Common myeloid progenitor, CD34-positive (primary cell): ENCODE results near the gene LCN6.
"Not testable (repeated sequence)": the region's sequence is repeated elsewhere in the genome, so short reads cannot be mapped to it uniquely, and the experiment has no call there.

Experiments used
- CTCF ChIA-PET: fragments of 350-600 bp; sonication (Branson Sonifier 250); formaldehyde crosslinking; loops from one replicate; lab custom pipeline; 2021; ENCODE audit warnings: antibody characterized with exemption; lab: Charles Lee
- POLR2A ChIA-PET: fragments of 350-600 bp; sonication (Branson Sonifier 250); formaldehyde crosslinking; loops from one replicate; lab custom pipeline; 2021; ENCODE audit warnings: antibody characterized with exemption; lab: Charles Lee
- DNase-seq, 3 donors: peaks; one replicate each; pipeline versions ENCODE4 v3.0.0 to v3.0.0-alpha.2; 2013
- H3K27ac ChIP-seq, 2 experiments: 1 replicate in 1 of 2; 2 replicates in 1 of 2; pipeline ENCODE4 v1.7.0; 2013; ENCODE audit warnings: inconsistent platforms in 2 of 2, low read length in 2 of 2, mild to moderate bottlenecking in 2 of 2, low read depth in 1 of 2, moderate library complexity in 1 of 2; ENCODE audit not compliant: severe bottlenecking in 2 of 2, insufficient read depth in 1 of 2, poor library complexity in 1 of 2
- H3K27me3 ChIP-seq, 5 experiments: replicated peaks in 2 of 5; 1 replicate in 3 of 5; 2 replicates in 2 of 5; pipeline versions ENCODE4 v1.6.1 to v1.7.0; 2013; ENCODE audit warnings: low read length in 4 of 5, mild to moderate bottlenecking in 2 of 5, moderate library complexity in 2 of 5, inconsistent platforms in 1 of 5; ENCODE audit not compliant: insufficient read depth in 5 of 5, control insufficient read depth in 4 of 5
- H3K36me3 ChIP-seq, 4 experiments: 1 replicate in 2 of 4; 2 replicates in 2 of 4; pipeline versions ENCODE4 v1.6.1 to v1.7.0; 2013; ENCODE audit warnings: low read length in 3 of 4, control low read depth in 1 of 4, mild to moderate bottlenecking in 1 of 4; ENCODE audit not compliant: control insufficient read depth in 4 of 4, insufficient read depth in 4 of 4
- H3K4me1 ChIP-seq, 4 experiments: 1 replicate in 3 of 4; 2 replicates in 1 of 4; pipeline versions ENCODE4 v1.6.1 to v1.7.1; 2013; ENCODE audit warnings: low read length in 3 of 4, mild to moderate bottlenecking in 3 of 4, control low read depth in 1 of 4, inconsistent platforms in 1 of 4, moderate library complexity in 1 of 4; ENCODE audit not compliant: control insufficient read depth in 4 of 4, insufficient read depth in 4 of 4; ENCODE audit errors: control extremely low read depth in 1 of 4
- H3K4me3 ChIP-seq, 7 experiments: 1 replicate in 4 of 7; 2 replicates in 3 of 7; pipeline versions ENCODE4 v1.5.1 to v1.7.0; 2013; ENCODE audit warnings: mild to moderate bottlenecking in 7 of 7, low read length in 6 of 7, moderate library complexity in 6 of 7, inconsistent platforms in 2 of 7, low read depth in 2 of 7, control low read depth in 1 of 7; ENCODE audit not compliant: insufficient read depth in 4 of 7, control insufficient read depth in 1 of 7; ENCODE audit errors: extremely low read depth in 1 of 7
- H3K9me3 ChIP-seq, 5 experiments: 1 replicate in 4 of 5; 2 replicates in 1 of 5; pipeline versions ENCODE4 v1.6.1 to v1.7.1; 2013; ENCODE audit warnings: low read length in 4 of 5, mild to moderate bottlenecking in 2 of 5, inconsistent platforms in 1 of 5, low read depth in 1 of 5, moderate library complexity in 1 of 5; ENCODE audit not compliant: control insufficient read depth in 4 of 5, insufficient read depth in 2 of 5; ENCODE audit errors: control extremely low read depth in 1 of 5
- WGBS: methylation state at CpG from one replicate; pipeline ENCODE4 v1.1.5; 2013; ENCODE audit not compliant: insufficient coverage; 5-methylcytosine and 5-hydroxymethylcytosine counted together

The LCN6 gene

DNA sequence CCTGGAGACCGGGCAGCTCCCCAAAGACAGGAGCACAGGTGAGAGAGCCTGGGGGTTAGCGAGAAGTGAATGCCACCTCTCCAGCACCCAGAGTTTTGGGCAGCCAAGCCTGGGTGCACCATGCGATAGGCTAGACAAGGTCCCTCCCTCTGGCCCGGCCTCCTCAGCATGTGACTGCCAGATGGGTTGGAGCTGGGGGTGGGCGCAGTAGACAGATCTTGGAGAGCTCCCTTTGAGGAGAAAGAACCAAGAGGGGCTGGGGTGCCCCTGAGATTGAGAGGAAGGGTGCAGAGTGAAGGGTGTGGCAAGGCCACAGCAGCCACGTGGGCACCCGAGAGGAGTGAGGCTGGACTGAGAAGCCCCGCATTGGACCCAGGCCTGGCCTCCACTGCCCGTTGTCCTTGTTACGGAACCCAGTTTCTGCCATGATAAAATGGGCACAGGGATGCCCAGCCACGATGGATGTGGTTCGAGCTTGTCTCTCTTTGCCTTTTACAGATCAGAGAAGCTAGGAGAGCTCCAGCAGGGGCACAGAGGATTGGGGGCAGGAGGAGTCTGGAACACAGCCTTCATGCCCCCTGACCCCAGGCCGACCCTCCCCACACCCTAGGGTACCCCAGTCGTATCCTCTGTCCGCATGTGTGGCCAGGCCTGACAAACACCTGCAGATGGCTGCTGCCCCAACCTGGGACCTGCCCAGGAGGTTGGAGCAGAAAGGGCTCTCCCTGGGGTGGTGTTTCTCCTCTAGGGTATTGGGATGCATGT lies 44.2 kb upstream of the LCN6 start:
- 83% methylated on average over 10 of the region's 15 CpGs for WGBS
- CTCF ChIA-PET: interaction anchor here (0.6 to 2.1 kb wide), 11 partner anchors 8 to 244 kb away, joined by 3 to 14 read pairs (median 3); partner anchors contain the start of gene RABL6
- Histone ChIP-seq H3K4me1 (peaks cover 0 to 38% (median 23%) of the 10 kb centered on the region in 4 experiments), H3K27me3 (peaks cover 0 to 11% (median 2%) of the 10 kb centered on the region in 5 experiments), H3K9me3 (no peaks in the 10 kb centered on the region), H3K36me3 (peaks cover 0 to 17% (median 4%) of the 10 kb centered on the region in 4 experiments), H3K4me3 (peak overlapping the region in 6 of 7 experiments; percentile 16 to 91 (median 78)), H3K27ac (peak overlapping the region in 1 of 2 experiments; percentile 83)
- POLR2A ChIA-PET: no interaction called here
- peak in 1 of 3 donors; percentile 21 for DNase-seq

DNA sequence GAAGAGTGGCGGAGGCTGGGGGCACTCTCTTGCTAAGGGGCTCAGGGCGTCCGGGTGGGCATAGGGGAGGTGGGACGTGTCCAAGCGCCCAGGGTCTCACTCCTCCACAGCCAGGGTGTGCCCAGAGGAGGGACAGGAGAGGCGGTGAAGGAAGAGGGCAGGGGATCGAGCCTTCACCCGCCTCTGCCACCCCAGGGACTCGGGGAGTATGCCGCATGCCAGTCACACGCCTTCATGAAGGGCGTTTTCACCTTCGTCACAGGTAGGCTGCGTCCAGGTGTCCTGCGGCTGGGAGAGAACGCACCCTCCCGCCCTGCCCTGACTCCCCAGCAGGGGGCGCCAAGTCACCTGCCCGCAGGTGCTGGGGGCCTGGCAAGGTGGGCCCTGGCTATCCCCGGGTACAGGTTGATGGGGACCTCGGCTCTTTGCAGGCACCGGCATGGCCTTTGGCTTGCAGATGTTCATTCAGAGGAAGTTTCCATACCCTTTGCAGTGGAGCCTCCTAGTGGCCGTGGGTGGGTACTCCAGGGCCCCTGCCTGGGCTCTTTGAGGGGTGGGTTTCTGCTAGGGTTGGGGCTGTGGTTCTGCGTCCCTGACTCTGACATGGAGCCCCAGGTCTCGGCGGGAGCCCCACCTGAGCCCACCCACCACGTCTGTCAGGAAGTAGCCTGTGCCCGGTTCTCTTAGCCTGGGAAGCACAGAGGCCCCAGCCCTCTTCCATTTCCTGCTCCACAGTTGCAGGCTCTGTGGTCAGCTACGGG lies 43.4 kb upstream of the LCN6 start:
- Histone ChIP-seq H3K9me3 (no peaks in the 10 kb centered on the region), H3K36me3 (peaks cover 0 to 17% (median 4%) of the 10 kb centered on the region in 4 experiments), H3K27me3 (peaks cover 0 to 6% (median 0%) of the 10 kb centered on the region in 5 experiments), H3K27ac (peak overlapping the region in 1 of 2 experiments; percentile 83), H3K4me1 (peaks cover 0 to 40% (median 24%) of the 10 kb centered on the region in 4 experiments), H3K4me3 (peak overlapping the region; percentile 45 to 91 (median 76))
- peak; percentile 36 to 67 (median 65) for DNase-seq
- CTCF ChIA-PET: interaction anchor here (0.9 to 2.1 kb wide), 9 partner anchors 9 to 245 kb away, joined by 3 to 14 read pairs (median 3); partner anchors contain the start of gene RABL6
- POLR2A ChIA-PET: no interaction called here
- 0% methylated on average over 28 of the region's 29 CpGs for WGBS

DNA sequence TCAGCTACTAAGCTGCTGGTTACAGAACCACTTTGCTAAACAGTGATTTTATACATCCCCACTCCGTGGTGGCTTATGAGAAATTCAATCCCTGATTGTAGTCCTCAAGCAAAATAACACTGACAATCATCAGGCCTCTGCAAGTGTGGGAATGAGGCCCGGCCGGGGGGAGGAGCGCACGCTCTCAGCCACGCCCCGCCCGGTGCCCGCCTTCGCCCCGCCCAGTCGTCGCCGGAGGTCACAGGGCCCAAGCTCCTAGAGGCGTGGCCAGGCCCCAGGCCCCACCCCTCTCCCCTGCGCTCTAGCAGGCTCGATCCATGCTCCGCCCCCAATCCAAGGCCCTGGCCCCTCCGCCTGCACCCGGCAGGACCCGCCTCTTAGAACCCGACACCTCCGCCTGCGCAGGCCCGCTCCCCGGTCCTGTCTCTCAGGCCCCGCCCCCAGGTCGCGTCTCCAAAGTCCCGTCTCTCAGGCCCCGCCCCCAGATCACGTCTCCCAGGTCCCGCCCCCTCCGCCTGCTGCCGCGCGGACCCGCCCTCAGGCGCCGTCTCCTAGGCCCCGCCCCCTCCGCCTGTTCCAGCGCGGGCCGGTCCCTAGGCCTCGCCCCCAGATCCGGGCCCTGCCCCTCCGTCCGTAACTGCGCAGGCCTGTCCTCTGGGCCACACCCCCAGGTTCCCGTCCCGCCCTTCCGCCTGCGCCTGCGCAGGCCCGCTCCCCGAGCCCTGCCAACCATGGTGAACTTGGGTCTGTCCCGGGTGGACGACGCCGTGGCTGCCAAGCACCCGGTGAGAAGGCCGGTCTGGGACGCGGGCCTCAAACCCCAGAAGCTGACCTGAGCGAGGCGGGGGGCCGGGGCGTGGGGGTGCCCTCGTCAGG lies 42.6 kb upstream of the LCN6 start, which contains the start of gene TMEM141:
Gene TMEM141 (plus strand): TSS at position 705 of the 876 bp plus-strand sequence. CDS start 27 bp downstream, at position 732.
- ChIA-PET POLR2A (interaction anchor here (0.7 kb wide), 1 partner anchor 220 kb away, joined by 3 read pairs; no protein-coding TSS in a partner anchor), CTCF (interaction anchor here (0.8 kb wide), 1 partner anchor 9 kb away, joined by 3 read pairs; no protein-coding TSS in a partner anchor)
- WGBS: 0% methylated on average over 51 of the region's 70 CpGs
- Histone ChIP-seq H3K4me1 (peaks cover 0 to 40% (median 24%) of the 10 kb centered on the region in 4 experiments), H3K27me3 (peaks cover 0 to under 1% (median 0%) of the 10 kb centered on the region in 5 experiments), H3K9me3 (no peaks in the 10 kb centered on the region), H3K36me3 (peaks cover 0 to 17% (median 4%) of the 10 kb centered on the region in 4 experiments), H3K4me3 (peak within 1 kb of the TSS; percentile 45 to 91 (median 76)), H3K27ac (peak within 1 kb of the TSS in 1 of 2 experiments; percentile 83)
- peak; percentile 98 to 99 (median 99) for DNase-seq

DNA sequence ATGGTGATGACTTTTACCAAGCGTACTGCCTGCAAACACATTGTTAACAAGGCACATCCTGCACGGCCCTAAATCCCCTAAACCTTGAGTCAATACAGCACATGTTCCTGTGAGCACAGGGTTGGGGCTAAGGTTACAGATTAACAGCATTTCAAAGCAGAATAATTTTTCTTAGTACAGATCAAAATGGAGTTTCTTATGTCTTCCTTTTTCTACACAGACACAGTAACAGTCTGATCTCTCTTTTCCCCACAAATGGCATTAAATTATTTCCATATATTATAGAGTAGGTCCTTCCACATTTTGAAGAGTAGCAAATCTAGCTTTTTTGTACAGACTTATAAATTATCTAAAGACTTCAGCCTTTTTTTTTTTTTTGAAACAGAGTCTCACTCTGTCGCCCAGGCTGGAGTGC lies 41.2 kb upstream of the LCN6 start:
- H3K27ac ChIP-seq: peak overlapping the region in 1 of 2 experiments; percentile 60
- 86% methylated on average over 3 of the region's 3 CpGs for WGBS
- peaks cover 0 to 43% (median 24%) of the 10 kb centered on the region in 4 experiments for H3K4me1 ChIP-seq
- ChIA-PET POLR2A (no interaction called here), CTCF (no interaction called here)
- DNase-seq: no peak
- H3K4me3 ChIP-seq: no peak overlapping the region
- H3K27me3 ChIP-seq: no peaks in the 10 kb centered on the region
- H3K36me3 ChIP-seq: peaks cover 0 to 17% (median 4%) of the 10 kb centered on the region in 4 experiments
- H3K9me3 ChIP-seq: no peaks in the 10 kb centered on the region

DNA sequence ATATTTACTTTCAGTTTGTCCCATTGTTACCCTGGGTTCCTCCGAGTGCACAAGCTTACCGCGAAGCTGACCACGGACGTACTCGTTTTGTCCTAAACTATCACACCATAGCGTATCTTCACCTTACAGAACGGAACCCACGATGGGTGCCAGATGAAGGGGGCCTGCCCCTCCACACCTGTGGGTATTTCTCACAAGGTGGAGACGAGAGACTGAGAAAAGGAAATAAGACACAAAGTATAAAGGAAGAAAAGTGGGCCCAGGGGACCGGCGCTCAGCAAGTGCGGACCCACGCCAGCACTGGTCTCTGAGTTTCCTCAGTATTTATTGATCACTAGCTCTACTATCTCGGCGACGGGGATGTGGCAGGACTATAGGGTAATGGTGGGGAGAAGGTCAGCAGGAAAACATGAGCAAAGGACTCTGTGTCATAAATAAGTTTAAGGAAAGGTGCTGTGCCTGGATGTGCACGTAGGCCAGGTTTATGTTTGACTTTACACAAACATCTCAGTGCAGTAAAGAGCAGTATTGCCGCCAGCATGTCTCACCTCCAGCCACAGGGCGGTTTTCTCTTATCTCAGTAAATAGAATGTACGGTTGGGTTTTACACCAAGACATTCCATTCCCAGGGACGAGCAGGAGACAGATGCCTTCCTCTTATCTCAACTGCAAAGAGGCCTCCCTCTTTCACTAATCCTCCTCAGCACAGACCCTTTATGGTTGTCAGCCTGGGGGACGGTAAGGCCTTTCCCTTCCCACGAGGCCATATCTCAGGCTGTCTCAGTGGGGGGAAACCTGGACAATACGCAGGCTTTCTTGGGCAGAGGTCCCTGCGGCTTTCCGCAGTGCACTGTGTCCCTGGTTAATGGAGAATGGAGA lies 40.6 kb upstream of the LCN6 start:
- H3K27me3 ChIP-seq, H3K4me3 ChIP-seq, POLR2A ChIA-PET, H3K9me3 ChIP-seq: not testable (repeated sequence)
- 89% methylated on average over 16 of the region's 27 CpGs for WGBS
- peak overlapping the region in 1 of 2 experiments; percentile 60 for H3K27ac ChIP-seq
- CTCF ChIA-PET: interaction anchor here (0.8 to 8.3 kb wide), 6 partner anchors 11 to 246 kb away, joined by 3 to 75 read pairs (median 6); no protein-coding TSS in a partner anchor
- H3K4me1 ChIP-seq: peaks cover 0 to 46% (median 25%) of the 10 kb centered on the region in 4 experiments
- H3K36me3 ChIP-seq: peaks cover 0 to 17% (median 4%) of the 10 kb centered on the region in 4 experiments
- peak in 2 of 3 donors; percentile 51 to 62 for DNase-seq
